ENCODE results near the gene NAGPA. TPM values are rescaled to one million over a fixed set of nuclear protein-coding genes. Genes with fewer than 3 reads are reported as not detected.
A peak's percentile ranks its signal among the peaks of the same experiment; 100 is the strongest.

The NAGPA gene
- total RNA-seq, 1 experiment from 2014 or later = 12.5 TPM

DNA sequence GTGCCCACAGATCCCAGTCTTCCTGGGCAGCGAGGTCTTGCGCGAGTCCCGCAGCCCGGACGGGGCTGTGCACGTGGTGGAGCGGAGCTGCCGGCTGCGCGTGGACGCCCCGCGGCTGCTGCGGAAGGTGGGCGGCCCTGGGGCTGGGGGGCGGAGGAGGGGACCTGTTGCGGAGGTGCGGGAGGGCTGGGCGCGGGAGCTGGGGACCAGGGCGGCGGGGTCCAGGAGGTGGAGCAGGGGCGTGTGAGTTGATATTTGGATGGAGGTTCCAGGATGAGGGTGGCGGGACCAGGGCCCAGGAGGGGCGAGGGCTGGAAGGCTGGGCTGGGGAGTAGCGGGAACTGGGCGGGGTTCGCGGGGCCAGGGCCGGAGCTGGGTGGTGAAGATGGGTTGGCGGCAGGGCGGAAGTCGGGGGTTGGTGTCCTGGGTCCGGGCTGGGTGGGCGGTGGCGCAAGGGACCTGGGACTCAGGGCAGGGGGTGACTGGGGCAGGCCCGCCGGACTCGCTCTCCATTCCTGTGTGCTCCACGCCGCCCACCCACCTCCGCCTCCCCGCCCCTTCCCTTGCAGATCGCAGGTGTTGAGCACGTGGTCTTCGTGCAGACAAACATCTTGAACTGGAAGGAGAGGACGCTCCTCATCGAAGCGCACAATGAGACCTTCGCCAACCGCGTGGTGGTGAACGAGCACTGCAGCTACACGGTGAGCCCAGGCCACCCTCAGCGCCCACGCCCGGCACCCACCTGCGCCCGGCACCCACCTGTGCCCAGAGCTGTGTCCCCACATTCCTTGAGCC, 46.0 kb downstream of the NAGPA start (continued):
- peak; percentile 89 for TF ChIP-seq ZBTB21 (CRISPR knock-in tag; IDR thresholded peaks at IDR 0.05; ENCODE audit: borderline replicate concordance)
- TF ChIP-seq, protein P1, sequence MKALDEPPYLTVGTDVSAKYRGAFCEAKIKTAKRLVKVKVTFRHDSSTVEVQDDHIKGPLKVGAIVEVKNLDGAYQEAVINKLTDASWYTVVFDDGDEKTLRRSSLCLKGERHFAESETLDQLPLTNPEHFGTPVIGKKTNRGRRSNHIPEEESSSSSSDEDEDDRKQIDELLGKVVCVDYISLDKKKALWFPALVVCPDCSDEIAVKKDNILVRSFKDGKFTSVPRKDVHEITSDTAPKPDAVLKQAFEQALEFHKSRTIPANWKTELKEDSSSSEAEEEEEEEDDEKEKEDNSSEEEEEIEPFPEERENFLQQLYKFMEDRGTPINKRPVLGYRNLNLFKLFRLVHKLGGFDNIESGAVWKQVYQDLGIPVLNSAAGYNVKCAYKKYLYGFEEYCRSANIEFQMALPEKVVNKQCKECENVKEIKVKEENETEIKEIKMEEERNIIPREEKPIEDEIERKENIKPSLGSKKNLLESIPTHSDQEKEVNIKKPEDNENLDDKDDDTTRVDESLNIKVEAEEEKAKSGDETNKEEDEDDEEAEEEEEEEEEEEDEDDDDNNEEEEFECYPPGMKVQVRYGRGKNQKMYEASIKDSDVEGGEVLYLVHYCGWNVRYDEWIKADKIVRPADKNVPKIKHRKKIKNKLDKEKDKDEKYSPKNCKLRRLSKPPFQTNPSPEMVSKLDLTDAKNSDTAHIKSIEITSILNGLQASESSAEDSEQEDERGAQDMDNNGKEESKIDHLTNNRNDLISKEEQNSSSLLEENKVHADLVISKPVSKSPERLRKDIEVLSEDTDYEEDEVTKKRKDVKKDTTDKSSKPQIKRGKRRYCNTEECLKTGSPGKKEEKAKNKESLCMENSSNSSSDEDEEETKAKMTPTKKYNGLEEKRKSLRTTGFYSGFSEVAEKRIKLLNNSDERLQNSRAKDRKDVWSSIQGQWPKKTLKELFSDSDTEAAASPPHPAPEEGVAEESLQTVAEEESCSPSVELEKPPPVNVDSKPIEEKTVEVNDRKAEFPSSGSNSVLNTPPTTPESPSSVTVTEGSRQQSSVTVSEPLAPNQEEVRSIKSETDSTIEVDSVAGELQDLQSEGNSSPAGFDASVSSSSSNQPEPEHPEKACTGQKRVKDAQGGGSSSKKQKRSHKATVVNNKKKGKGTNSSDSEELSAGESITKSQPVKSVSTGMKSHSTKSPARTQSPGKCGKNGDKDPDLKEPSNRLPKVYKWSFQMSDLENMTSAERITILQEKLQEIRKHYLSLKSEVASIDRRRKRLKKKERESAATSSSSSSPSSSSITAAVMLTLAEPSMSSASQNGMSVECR (CRISPR knock-in tag; IDR thresholded peaks at IDR 0.05; ENCODE audit: borderline replicate concordance) = peak; percentile 30; the same call in 1 of the 2 replicates
- TF ChIP-seq NFE2L1 (CRISPR knock-in tag; IDR thresholded peaks at IDR 0.05) = peak; percentile 88
- peak; percentile 40; the same call in 1 of the 2 replicates for TF ChIP-seq ZNF281 (CRISPR knock-in tag; IDR thresholded peaks at IDR 0.05)
- TF ChIP-seq GRHL2 (CRISPR knock-in tag; IDR thresholded peaks at IDR 0.05; ENCODE audit: insufficient replicate concordance, severe bottlenecking) = no peak
- TF ChIP-seq, protein P2, sequence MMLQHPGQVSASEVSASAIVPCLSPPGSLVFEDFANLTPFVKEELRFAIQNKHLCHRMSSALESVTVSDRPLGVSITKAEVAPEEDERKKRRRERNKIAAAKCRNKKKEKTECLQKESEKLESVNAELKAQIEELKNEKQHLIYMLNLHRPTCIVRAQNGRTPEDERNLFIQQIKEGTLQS (CRISPR knock-in tag; conservative IDR thresholded peaks at IDR 0.05) = no peak
- no peak for TF ChIP-seq NFATC4 (CRISPR knock-in tag; IDR thresholded peaks at IDR 0.05)
- TF ChIP-seq, protein P3, sequence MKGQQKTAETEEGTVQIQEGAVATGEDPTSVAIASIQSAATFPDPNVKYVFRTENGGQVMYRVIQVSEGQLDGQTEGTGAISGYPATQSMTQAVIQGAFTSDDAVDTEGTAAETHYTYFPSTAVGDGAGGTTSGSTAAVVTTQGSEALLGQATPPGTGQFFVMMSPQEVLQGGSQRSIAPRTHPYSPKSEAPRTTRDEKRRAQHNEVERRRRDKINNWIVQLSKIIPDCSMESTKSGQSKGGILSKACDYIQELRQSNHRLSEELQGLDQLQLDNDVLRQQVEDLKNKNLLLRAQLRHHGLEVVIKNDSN (CRISPR knock-in tag; IDR thresholded peaks at IDR 0.05) = peak; percentile 65; the same call in 1 of the 2 replicates
- TF ChIP-seq ETV6 (CRISPR knock-in tag; IDR thresholded peaks at IDR 0.05) = 0 out of 2 replicates have a peak, but pooled peaks have one; percentile 69

GRCh38 chr16:4987250-4987579, 46.5 kb downstream of the NAGPA start:
- POLR2A ChIA-PET = no interaction called here
- peaks cover 41% of the 10 kb centered on the region for H3K27me3 Mint-ChIP-seq (ENCODE audit: low read depth)
- no peak for DNase-seq (ENCODE audit: low spot score)
- TF ChIP-seq, protein P4, sequence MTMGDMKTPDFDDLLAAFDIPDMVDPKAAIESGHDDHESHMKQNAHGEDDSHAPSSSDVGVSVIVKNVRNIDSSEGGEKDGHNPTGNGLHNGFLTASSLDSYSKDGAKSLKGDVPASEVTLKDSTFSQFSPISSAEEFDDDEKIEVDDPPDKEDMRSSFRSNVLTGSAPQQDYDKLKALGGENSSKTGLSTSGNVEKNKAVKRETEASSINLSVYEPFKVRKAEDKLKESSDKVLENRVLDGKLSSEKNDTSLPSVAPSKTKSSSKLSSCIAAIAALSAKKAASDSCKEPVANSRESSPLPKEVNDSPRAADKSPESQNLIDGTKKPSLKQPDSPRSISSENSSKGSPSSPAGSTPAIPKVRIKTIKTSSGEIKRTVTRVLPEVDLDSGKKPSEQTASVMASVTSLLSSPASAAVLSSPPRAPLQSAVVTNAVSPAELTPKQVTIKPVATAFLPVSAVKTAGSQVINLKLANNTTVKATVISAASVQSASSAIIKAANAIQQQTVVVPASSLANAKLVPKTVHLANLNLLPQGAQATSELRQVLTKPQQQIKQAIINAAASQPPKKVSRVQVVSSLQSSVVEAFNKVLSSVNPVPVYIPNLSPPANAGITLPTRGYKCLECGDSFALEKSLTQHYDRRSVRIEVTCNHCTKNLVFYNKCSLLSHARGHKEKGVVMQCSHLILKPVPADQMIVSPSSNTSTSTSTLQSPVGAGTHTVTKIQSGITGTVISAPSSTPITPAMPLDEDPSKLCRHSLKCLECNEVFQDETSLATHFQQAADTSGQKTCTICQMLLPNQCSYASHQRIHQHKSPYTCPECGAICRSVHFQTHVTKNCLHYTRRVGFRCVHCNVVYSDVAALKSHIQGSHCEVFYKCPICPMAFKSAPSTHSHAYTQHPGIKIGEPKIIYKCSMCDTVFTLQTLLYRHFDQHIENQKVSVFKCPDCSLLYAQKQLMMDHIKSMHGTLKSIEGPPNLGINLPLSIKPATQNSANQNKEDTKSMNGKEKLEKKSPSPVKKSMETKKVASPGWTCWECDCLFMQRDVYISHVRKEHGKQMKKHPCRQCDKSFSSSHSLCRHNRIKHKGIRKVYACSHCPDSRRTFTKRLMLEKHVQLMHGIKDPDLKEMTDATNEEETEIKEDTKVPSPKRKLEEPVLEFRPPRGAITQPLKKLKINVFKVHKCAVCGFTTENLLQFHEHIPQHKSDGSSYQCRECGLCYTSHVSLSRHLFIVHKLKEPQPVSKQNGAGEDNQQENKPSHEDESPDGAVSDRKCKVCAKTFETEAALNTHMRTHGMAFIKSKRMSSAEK (CRISPR knock-in tag; IDR thresholded peaks at IDR 0.05; ENCODE audit: borderline replicate concordance) = no peak
- TF ChIP-seq ZNF671 (CRISPR knock-in tag; IDR thresholded peaks at IDR 0.05) = no peak
- TF ChIP-seq SMAD4 (CRISPR knock-in tag; IDR thresholded peaks at IDR 0.05) = 0 out of 2 replicates have a peak, but pooled peaks have one; percentile 40
- no peak for TF ChIP-seq ZNF263 (CRISPR knock-in tag; IDR thresholded peaks at IDR 0.05; ENCODE audit: low read depth)
- TF ChIP-seq, protein P3 (CRISPR knock-in tag; IDR thresholded peaks at IDR 0.05) = 0 out of 2 replicates have a peak, but pooled peaks have one; percentile 12
- TF ChIP-seq, protein P5, sequence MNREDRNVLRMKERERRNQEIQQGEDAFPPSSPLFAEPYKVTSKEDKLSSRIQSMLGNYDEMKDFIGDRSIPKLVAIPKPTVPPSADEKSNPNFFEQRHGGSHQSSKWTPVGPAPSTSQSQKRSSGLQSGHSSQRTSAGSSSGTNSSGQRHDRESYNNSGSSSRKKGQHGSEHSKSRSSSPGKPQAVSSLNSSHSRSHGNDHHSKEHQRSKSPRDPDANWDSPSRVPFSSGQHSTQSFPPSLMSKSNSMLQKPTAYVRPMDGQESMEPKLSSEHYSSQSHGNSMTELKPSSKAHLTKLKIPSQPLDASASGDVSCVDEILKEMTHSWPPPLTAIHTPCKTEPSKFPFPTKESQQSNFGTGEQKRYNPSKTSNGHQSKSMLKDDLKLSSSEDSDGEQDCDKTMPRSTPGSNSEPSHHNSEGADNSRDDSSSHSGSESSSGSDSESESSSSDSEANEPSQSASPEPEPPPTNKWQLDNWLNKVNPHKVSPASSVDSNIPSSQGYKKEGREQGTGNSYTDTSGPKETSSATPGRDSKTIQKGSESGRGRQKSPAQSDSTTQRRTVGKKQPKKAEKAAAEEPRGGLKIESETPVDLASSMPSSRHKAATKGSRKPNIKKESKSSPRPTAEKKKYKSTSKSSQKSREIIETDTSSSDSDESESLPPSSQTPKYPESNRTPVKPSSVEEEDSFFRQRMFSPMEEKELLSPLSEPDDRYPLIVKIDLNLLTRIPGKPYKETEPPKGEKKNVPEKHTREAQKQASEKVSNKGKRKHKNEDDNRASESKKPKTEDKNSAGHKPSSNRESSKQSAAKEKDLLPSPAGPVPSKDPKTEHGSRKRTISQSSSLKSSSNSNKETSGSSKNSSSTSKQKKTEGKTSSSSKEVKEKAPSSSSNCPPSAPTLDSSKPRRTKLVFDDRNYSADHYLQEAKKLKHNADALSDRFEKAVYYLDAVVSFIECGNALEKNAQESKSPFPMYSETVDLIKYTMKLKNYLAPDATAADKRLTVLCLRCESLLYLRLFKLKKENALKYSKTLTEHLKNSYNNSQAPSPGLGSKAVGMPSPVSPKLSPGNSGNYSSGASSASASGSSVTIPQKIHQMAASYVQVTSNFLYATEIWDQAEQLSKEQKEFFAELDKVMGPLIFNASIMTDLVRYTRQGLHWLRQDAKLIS (CRISPR knock-in tag; IDR thresholded peaks at IDR 0.05; ENCODE audit: borderline replicate concordance) = no peak
- no peak for TF ChIP-seq JAZF1 (CRISPR knock-in tag; IDR thresholded peaks at IDR 0.05)
- TF ChIP-seq, protein P6, sequence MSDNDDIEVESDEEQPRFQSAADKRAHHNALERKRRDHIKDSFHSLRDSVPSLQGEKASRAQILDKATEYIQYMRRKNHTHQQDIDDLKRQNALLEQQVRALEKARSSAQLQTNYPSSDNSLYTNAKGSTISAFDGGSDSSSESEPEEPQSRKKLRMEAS (CRISPR knock-in tag; IDR thresholded peaks at IDR 0.05) = no peak

More at GRCh38 chr16:4987250-4987579, 46.5 kb downstream of the NAGPA start:
- Mint-ChIP-seq H3K9me3 (peaks cover 7% of the 10 kb centered on the region), H3K36me3 (no peaks in the 10 kb centered on the region), H3K27ac (no peak overlapping the region), H3K4me1 (no peaks in the 10 kb centered on the region), H3K4me3 (peak overlapping the region; percentile 58)
- CTCF ChIA-PET = interaction anchor here (1.2 to 1.5 kb wide), 2 partner anchors 38 to 72 kb away, joined by 3 to 4 read pairs; no protein-coding TSS in a partner anchor
- peak; percentile 29 for ATAC-seq

All from WTC11 (cell line).